Fibroblast of skin of left quadriceps (primary cell): Measurements from ENCODE around the gene LIMCH1.

Experiments used
- DNase-seq, 2 experiments: peaks; one replicate each; pipeline ENCODE4 v3.0.0-alpha.2; 2013; ENCODE audit warnings: low read depth in 2 of 2

Gene LIMCH1

GRCh38 chr4:41569961-41570360, 32.0 kb downstream of the LIMCH1 start:
- no peak for DNase-seq

DNA sequence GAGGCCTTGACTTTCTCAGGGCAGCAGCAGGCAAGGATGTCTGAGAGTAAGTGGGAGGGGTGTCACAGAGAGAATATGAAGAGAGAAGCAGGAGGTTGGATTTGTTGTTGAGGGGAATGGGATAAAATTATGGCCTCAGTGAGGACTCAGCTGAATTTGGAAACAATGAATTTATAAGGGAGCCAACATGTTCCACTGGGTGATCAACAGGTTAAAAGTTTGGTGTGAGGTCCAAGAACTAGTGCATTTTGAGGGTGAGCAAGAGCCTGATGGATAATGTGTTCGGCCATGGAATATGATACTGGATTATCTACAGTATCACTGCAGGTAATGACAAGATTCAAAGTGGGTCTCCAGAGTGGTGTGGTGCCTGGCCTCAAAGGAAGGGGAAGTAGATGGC, 33.5 kb downstream of the LIMCH1 start:
- DNase-seq = no peak

- no peak for DNase-seq
Measured at GRCh38 chr4:41572516-41572915, 34.6 kb downstream of the LIMCH1 start.

DNA sequence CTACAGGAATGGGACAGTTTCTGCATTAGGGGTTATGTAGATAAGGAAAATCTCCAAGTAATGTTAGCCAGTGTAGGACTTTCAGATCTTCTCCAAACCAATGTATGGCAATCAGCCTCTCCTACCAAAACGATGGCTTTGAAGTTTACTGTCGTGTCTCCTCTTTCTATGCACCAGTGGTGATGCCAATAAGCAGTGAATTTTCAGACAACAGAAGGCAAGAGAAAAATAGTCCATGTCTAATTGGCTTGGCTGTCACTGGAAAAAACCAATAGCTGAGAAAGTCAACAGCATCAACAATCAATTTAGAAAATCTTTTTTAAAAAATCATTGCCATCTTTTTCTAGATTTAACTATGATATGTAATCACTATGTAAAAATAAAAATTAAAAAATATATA, 35.0 kb downstream of the LIMCH1 start:
- DNase-seq = no peak

DNA sequence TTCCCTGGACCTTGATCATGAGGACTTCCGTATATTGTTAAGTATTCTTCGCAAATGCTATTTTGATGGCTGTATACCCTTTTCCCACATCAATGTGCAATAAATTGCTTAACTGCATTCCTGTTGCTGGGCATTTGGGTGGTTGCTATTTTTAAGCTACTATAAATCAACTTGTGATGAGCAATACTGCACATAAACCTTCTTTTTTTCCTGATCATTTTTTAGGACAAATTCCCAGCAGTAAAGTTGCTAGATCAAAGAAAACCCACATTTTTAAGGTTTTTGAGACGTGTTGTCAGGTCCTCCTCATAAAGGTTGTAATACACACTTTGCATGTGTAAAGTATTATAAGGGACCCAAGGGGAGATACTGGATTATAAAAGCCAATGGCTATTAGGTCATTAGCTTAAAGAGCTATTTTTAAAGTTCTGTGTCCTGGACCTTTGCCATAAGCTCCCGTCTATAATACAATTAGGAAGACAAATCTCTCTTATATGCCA, 35.6 kb downstream of the LIMCH1 start:
- DNase-seq = no peak

DNA sequence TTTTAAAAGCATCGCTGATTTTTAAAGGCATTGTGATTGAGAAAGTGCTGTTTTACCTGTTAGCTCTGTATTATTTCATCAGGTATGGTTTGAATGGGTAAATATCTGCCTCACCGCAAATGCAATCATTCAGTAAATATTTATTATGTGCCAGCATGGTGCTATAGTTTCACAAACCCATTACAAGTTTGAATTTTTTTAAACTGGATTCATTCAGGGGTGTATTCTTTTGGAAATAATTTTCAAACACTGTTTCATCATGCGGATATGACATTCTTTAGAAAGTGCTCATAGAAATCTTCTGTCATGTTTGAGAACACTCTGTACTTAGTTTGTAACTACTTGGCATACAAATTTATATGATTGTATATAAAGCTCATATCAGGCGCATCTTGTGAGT, 37.2 kb downstream of the LIMCH1 start:
- no peak for DNase-seq

DNA sequence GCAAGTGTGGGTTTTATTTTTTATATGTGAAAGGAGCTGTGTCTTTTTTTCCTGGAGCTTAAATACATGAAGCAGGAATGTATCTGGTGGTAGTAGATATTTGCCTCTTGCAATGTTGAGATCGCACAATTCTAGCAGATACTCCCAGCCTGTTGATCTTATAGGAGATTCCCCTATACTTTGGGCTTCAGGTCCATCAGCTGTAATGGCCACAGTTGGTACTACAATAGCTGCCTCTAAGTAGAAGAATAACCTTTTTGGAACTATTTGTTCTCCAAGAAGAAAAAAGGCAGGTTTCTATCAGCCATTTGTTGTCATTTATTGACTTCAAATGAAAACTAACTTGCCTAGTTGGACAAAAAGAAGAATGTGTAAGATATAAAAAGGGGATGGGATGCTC, 37.7 kb downstream of the LIMCH1 start:
- DNase-seq = no peak

DNA sequence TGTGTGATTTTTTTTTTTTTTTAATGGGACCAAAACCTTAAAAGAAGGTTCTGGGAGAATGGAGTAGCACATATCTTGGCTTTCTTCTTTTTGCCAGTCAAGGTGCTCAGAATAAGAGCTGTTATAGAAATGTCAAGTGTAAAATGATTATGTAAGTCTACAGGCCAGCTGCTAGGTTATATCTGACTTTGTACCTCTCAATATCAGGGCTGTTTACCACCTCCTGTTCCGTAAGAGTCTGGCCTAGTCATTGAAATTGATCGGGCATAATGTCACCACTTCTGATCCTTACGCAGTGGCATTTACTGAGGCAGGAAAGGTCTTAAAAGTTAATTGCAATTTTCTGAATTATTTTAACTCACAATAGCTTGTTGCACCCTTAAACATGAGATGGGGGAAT, 41.1 kb downstream of the LIMCH1 start:
- no peak for DNase-seq

GRCh38 chr4:41579526-41579925, 41.6 kb downstream of the LIMCH1 start:
- no peak for DNase-seq

DNA sequence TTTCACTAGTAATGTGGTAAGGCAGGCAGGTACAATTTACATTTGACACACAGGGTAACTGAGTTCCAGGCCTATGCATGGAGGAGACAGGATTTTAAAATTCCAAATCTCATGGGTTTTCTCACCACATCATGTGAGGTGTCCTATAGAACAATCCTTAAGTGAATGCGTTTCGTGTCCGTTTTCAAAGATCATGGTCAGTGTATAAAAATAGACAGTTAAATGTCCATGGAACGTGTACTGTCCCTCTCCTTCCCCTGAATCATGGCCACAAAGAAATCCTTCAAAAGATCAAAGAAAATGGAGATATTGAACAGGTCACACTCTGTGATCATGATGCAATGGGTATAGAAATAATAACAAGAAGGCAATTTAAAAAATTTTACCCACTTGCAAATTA, 42.0 kb downstream of the LIMCH1 start:
- no peak for DNase-seq

DNA sequence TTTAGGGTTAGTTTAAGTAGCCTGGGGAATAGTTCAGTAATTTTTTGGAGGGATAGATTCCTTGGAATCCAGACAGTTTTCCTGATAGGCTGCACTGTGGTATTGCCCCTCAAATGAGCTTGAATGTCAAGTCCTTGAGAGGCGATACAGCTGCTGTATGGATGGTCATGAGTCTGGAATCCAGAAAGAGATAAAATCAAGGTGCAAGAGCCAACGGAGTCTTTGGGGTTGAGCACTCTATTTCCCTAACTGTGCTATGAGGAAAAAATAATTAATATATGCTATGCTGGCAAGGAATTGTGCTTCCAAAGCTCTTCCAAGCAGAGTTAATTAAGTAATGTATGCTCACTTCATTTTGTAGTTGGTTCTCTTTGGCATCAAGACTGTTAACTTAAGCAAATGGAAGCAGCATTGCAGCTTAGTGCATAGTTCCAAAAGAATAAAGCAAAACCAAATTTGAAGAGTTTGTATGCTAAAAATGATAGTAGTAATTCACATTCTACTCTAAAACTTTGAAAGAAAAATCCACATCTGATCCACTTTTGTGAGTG, 48.8 kb downstream of the LIMCH1 start:
- no peak for DNase-seq

DNA sequence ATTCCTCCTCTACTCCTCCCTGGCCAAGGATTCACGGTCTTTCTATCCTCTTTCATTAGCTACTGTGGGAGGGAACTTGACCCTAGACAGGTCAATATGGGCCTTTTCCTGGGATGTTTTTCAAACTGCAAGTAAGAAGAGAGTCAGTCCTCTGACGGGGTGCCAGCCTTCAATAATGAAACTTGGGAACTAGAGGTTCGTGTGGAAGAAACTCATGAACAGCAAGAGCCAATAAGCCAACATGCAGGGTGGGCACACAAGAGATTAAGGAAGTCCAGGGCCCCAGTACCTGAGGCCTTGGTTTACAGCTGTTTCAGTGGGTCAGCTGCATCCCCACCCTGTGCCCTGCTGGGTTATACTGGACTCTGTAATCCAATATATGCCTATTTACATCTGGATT, 49.3 kb downstream of the LIMCH1 start:
- no peak for DNase-seq

- DNase-seq = no peak
Measured at GRCh38 chr4:41590591-41590990, 52.6 kb downstream of the LIMCH1 start.

DNA sequence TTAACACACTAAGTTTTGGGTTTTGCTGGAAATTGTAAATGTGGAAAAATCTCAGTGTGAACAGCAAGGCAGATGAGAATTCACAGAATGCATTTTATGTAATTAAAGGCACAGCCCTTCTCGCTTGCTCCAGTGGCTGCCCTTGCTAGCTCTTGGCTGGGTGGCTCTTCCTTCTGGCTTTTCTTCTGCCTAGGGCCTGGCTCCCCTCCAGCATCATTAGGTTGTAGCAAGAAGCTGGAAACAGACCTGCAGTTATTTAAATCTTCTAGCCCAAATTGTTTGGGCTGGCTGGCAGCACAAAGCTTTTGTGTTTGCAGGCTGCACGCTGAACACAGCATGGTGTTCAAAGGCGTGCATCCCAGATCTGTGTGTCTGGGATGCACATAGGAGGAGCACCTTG, 56.5 kb downstream of the LIMCH1 start:
- DNase-seq = no peak

GRCh38 chr4:41597494-41597893, 59.5 kb downstream of the LIMCH1 start:
- no peak for DNase-seq

GRCh38 chr4:41598580-41598979, 60.6 kb downstream of the LIMCH1 start:
- DNase-seq = no peak

DNA sequence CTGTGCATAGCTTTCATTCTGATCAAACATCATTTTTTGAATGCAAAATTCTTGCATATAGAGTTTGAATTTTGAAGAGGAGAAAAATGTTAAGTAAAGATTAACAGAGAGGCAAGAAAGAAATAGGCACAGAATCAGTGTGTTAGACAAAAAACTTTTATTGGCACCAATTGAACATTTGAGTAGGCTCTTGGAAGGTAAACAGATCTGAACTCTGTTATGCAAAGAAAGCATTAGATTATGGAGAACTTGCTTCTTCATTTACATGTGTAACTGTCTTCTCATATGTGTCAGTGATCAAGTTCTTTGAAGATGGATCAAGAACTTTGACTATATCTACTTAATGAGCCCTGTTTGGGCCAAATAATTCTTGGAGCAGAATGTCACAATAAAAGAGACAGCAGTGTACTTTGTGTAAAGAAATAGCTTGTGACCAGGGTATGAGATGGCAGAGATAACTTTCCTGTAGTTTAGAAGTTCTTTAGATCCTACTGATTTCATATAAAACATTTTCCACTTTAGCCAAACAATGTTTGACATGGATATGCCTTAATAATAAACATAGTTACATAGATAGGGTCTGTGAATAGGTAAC, 61.3 kb downstream of the LIMCH1 start:
- DNase-seq = no peak

DNA sequence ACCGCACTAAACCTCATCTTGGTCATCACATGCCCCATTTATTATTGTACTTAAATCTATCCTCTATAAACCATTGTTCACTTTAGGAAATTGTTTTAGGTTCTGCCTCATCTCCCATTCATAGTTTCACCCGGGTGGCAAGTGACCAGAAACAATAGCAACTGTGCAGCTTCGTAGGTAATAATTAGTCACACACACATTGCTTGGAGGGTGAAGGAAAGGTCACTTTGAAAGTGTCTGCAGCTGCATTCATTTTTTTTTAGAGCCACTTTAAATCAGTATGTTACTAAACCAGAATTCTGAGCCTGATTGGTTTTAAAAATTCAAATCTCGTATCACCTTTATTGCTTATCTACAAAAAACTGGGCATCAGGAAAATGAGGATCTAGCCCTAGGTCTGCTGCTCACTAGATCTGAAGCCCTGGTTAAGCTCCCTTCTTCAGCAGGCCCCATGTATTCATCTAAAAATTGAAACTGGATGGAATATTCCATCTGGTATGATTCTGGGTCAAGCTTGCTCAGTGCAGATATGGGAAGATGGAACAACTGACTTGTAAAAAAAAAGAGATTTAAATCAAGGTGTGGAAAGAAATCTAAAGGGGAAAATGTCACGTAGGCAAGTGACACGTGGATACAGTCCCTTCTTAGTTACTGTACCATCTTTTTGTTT, 62.4 kb downstream of the LIMCH1 start:
- DNase-seq = no peak

DNA sequence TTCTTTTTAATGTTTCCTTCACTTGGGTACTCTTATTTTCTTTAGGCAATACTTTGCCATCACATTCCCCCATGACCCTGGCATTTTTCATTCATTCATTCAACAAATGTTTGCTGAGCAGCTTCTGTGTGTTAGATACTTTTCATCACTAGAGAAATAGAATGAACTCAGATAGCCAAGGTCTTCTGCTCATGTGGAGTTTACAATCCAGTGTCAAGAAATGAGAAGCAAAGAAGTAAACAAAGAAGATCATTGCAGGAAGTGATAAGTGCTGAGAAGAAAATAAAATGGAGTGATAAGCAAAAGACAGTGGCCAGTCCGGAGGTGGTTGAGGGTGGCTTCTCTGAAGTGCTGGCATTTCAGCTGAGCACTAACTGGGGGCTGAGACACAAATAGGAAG, 63.1 kb downstream of the LIMCH1 start:
- DNase-seq = no peak

GRCh38 chr4:41602113-41602512, 64.2 kb downstream of the LIMCH1 start:
- DNase-seq = no peak

DNA sequence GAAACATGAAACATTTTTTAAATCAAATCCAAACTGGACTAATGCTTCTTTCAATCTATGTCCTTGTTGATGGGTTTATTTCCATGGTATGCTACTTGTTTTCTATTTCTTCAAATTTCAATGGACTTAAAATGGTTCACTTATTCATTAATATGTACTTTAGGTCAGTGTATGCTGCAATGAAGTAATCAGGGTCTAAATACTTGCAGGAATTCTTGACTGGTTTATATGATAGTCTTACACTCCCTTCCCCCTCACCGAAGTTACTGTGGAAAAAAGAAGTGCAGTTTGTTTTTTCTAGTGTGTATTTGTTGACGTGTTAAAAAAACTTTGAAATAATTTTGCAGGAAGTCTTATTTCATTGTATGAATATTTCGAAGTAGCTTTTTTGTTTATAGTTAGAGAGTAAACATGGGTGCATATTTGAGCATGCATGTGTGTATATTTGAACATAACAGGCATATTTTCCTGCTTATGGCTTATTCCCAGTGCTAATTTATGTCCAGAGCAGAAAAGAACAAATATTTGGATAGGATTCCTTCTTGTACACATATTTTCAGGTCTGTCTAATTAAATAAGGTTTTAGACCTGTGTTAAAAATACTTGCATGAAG, 65.0 kb downstream of the LIMCH1 start:
- no peak for DNase-seq

- no peak for DNase-seq
Measured at GRCh38 chr4:41609851-41610250, 71.9 kb downstream of the LIMCH1 start.

DNA sequence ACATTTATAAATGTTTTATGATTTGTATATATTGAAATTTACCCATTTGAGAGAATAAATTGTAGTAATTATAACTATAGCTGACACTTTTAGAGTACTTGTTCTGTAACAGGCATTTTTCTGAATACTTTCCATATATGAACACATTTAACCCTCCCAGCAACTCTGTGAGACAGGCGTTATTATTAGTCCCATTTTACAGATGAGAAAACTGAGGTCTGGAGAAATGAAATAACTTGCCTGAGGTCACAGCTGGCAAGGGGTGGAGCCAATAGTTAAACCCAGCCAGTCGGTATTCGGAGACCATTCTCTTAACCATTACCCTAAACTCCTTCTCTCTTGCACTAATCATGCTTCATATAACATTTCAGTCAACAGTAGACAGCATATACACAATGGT, 72.5 kb downstream of the LIMCH1 start:
- no peak for DNase-seq
